Hepatocyte (in vitro differentiated cells): ENCODE data around the gene EXOC6B.

Experiments
- CTCF ChIP-seq: fragments of 200-600 bp; sonication (generic); IDR thresholded peaks from 2 replicates; pipeline ENCODE4 v1.5.1; 2016; ENCODE audit warnings: antibody characterized with exemption, mild to moderate bottlenecking; ENCODE audit not compliant: poor library complexity
- EZH2phosphoT487 ChIP-seq: fragments of 200-600 bp; sonication (generic); IDR thresholded peaks from one replicate; pipeline ENCODE4 v1.6.1; 2018; ENCODE audit warnings: antibody characterized with exemption, mild to moderate bottlenecking, low read depth, moderate library complexity; ENCODE audit not compliant: unreplicated experiment, severe bottlenecking

GRCh38 chr2:72222829-72223564 lies 602.8 kb downstream of the EXOC6B start:
- no peak for TF ChIP-seq EZH2phosphoT487
- TF ChIP-seq CTCF, result no peak
